ENCODE data around the gene PLSCR1.

DNA sequence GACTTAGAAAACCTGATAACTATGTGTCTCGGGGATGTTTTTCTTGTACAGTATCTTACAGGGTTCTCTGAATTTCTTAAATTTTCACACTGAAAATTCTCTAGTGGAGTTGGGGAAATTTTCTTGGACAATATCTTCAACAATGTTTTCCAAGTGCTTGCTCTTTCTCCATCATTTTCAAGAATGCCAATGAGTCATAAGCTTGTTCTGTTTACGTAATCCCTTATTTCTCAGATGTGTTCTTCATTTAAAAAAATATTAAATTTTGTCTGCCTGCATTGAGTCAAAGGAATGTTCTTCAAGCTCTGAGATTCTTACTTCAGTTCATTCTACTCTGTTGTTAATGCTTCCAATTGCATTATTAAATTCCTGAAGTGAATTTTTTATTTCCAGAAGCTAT is 53.1 kb downstream of the PLSCR1 start:
- TF ChIP-seq, protein P1, sequence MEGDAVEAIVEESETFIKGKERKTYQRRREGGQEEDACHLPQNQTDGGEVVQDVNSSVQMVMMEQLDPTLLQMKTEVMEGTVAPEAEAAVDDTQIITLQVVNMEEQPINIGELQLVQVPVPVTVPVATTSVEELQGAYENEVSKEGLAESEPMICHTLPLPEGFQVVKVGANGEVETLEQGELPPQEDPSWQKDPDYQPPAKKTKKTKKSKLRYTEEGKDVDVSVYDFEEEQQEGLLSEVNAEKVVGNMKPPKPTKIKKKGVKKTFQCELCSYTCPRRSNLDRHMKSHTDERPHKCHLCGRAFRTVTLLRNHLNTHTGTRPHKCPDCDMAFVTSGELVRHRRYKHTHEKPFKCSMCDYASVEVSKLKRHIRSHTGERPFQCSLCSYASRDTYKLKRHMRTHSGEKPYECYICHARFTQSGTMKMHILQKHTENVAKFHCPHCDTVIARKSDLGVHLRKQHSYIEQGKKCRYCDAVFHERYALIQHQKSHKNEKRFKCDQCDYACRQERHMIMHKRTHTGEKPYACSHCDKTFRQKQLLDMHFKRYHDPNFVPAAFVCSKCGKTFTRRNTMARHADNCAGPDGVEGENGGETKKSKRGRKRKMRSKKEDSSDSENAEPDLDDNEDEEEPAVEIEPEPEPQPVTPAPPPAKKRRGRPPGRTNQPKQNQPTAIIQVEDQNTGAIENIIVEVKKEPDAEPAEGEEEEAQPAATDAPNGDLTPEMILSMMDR (IDR thresholded peaks at IDR 0.05; ENCODE audit: low read depth, low read length, poor library complexity, severe bottlenecking) = no peak
- TF ChIP-seq EZH2phosphoT487 (IDR thresholded peaks at IDR 0.05; ENCODE audit: borderline replicate concordance, low read length) = no peak
